HCT116 (cell line): ENCODE measurements around the gene HS6ST1. TPM values are rescaled to one million over a fixed set of nuclear protein-coding genes. Genes with fewer than 3 reads are reported as not detected.

Experiments
- ATAC-seq: fragments of 200-7000 bp; cut with Tn5 transposase; 2 replicates; pipeline ENCODE4 v1.9.1; 2020; ENCODE audit warnings: mild to moderate bottlenecking, moderate library complexity
- BruUV-seq: library from RNA; stranded (reverse); fragments of 400-500 nt; replicated peaks from 2 replicates; lab custom pipeline; 2021; lab: Mats Ljungman, UMichigan
- CTCF ChIA-PET: fragments of 300-600 bp; sonication (Branson Sonifier 250); formaldehyde crosslinking; loops from one replicate; lab custom pipeline; 2021; ENCODE audit warnings: antibody characterized with exemption; lab: Charles Lee
- POLR2A ChIA-PET: fragments of 300-600, 350-600 bp; sonication (Branson Sonifier 250); formaldehyde crosslinking; loops from one replicate; lab custom pipeline; 2021; ENCODE audit warnings: antibody characterized with exemption; lab: Charles Lee
- RAD21 ChIA-PET, 2 experiments: fragments of 300-600 bp; sonication (Branson Sonifier 250); formaldehyde crosslinking; loops; one replicate each; lab custom pipeline; 2023; ENCODE audit warnings: low total read pairs in 2 of 2; ENCODE audit not compliant: uncharacterized antibody in 2 of 2, unreplicated experiment in 2 of 2, low non-redundant PET in 1 of 2; lab: Charles Lee
- DNase-seq: peaks from one replicate; pipeline ENCODE4 v3.0.0-alpha.2; 2010; ENCODE audit warnings: low read depth, low spot score
- H2AFZ ChIP-seq: fragments of 200-600 bp; shearing (Covaris generic), sonication (generic); 2 replicates; pipeline ENCODE4 v1.6.1; 2017; ENCODE audit warnings: low read depth, mixed run types, mixed read lengths, antibody characterized with exemption, low read length; ENCODE audit not compliant: poor library complexity, severe bottlenecking
- H3K27ac ChIP-seq: 2 replicates; pipeline ENCODE4 v1.5.1; 2012; ENCODE audit warnings: low read depth, low read length
- H3K27me3 ChIP-seq: fragments of 200-600 bp; sonication (generic); 2 replicates; pipeline ENCODE4 v1.6.1; 2016; ENCODE audit warnings: mixed run types, low read length, mixed read lengths; ENCODE audit not compliant: insufficient read depth
- H3K36me3 ChIP-seq, 2 experiments: fragments of 200-500 bp in 1 of 2; fragments of 200-600 bp in 1 of 2; sonication (Bioruptor generic) in 1 of 2; sonication (generic) in 1 of 2; 2 replicates each; pipeline versions ENCODE4 v1.5.1 to v1.6.1; 2014 to 2016; ENCODE audit warnings: low read length in 2 of 2, inconsistent platforms in 1 of 2, mixed read lengths in 1 of 2, mixed run types in 1 of 2; ENCODE audit not compliant: insufficient read depth in 2 of 2, control insufficient read depth in 1 of 2
- H3K4me1 ChIP-seq, 2 experiments: fragments of 200-600 bp in 1 of 2; sonication (generic) in 1 of 2; 2 replicates each; pipeline versions ENCODE4 v1.5.1 to v1.6.1; 2012 to 2017; ENCODE audit warnings: low read length in 2 of 2, inconsistent platforms in 1 of 2, mild to moderate bottlenecking in 1 of 2, mixed read lengths in 1 of 2, mixed run types in 1 of 2, moderate library complexity in 1 of 2; ENCODE audit not compliant: insufficient read depth in 2 of 2, control insufficient read depth in 1 of 2
- H3K4me2 ChIP-seq: fragments of 200-600 bp; sonication (generic); 2 replicates; pipeline ENCODE4 v1.6.1; 2017; ENCODE audit warnings: mixed run types, low read length, mixed read lengths
- H3K4me3 ChIP-seq, 2 experiments: fragments of 200-600 bp in 1 of 2; sonication (generic) in 1 of 2; replicated peaks in 1 of 2; 2 replicates each; pipeline ENCODE4 v1.5.1; 2011 to 2016; ENCODE audit warnings: low read length in 2 of 2, control low read depth in 1 of 2, low read depth in 1 of 2, mild to moderate bottlenecking in 1 of 2, mixed read lengths in 1 of 2, mixed run types in 1 of 2
- H3K79me2 ChIP-seq: fragments of 200-600 bp; sonication (generic); 2 replicates; pipeline ENCODE4 v1.6.1; 2017; ENCODE audit warnings: mild to moderate bottlenecking, mixed run types, low read length, moderate library complexity, mixed read lengths; ENCODE audit not compliant: insufficient read depth
- H3K9ac ChIP-seq: fragments of 200-600 bp; sonication (generic); 2 replicates; pipeline ENCODE4 v1.6.1; 2016; ENCODE audit warnings: low read length, mixed read lengths
- H3K9me2 ChIP-seq: fragments of 200-600 bp; sonication (generic), shearing (Covaris generic); 2 replicates; pipeline ENCODE4 v1.6.1; 2017; ENCODE audit warnings: mixed run types, mild to moderate bottlenecking, moderate library complexity; ENCODE audit not compliant: insufficient read depth
- H3K9me3 ChIP-seq, 2 experiments: fragments of 200-500 bp in 1 of 2; fragments of 200-600 bp in 1 of 2; sonication (Bioruptor generic) in 1 of 2; sonication (generic) in 1 of 2; 2 replicates each; pipeline ENCODE4 v1.6.1; 2014 to 2017; ENCODE audit warnings: low read length in 2 of 2, mixed read lengths in 2 of 2, inconsistent platforms in 1 of 2, low read depth in 1 of 2, mild to moderate bottlenecking in 1 of 2, mixed run types in 1 of 2, moderate library complexity in 1 of 2; ENCODE audit not compliant: control insufficient read depth in 1 of 2, insufficient read depth in 1 of 2
- H4K20me1 ChIP-seq: fragments of 200-600 bp; sonication (generic), shearing (Covaris generic); 2 replicates; pipeline ENCODE4 v1.6.1; 2017; ENCODE audit warnings: mixed run types, mild to moderate bottlenecking, moderate library complexity; ENCODE audit not compliant: insufficient read depth
- ATF3 ChIP-seq: IDR thresholded peaks from 2 replicates; pipeline ENCODE4 v1.6.1; 2012
- CEBPB ChIP-seq: IDR thresholded peaks from 2 replicates; pipeline ENCODE4 v1.6.1; 2012; ENCODE audit warnings: low read depth
- CTCF ChIP-seq, 3 experiments: fragments of 200-600 bp in 1 of 3; sonication (generic) in 1 of 3; IDR thresholded peaks in 2 of 3; conservative IDR thresholded peaks in 1 of 3; 2 replicates each; pipeline ENCODE4 v1.5.1; 2012 to 2017; ENCODE audit warnings: low read depth in 2 of 3, low read length in 2 of 3, antibody characterized with exemption in 1 of 3, borderline replicate concordance in 1 of 3, control low read depth in 1 of 3, mild to moderate bottlenecking in 1 of 3, mixed read lengths in 1 of 3, mixed run types in 1 of 3, moderate library complexity in 1 of 3; ENCODE audit not compliant: insufficient read depth in 1 of 3
- EZH2phosphoT487 ChIP-seq: fragments of 200-600 bp; IDR thresholded peaks from 2 replicates; pipeline ENCODE4 v1.6.1; 2018; ENCODE audit warnings: antibody characterized with exemption, borderline replicate concordance
- FOSL1 ChIP-seq: IDR thresholded peaks from 2 replicates; pipeline ENCODE4 v1.6.1; 2012; ENCODE audit warnings: low read depth
- MAX ChIP-seq: IDR thresholded peaks from 2 replicates; pipeline ENCODE4 v1.6.1; 2012
- POLR2A ChIP-seq: IDR thresholded peaks from 2 replicates; pipeline ENCODE4 v1.7.0; 2011; ENCODE audit warnings: borderline replicate concordance; ENCODE audit not compliant: insufficient read depth, insufficient read length; ENCODE audit errors: extremely low read depth
- REST ChIP-seq: IDR thresholded peaks from 2 replicates; pipeline ENCODE4 v1.6.1; 2012; ENCODE audit warnings: low read depth
- SIN3A ChIP-seq: IDR thresholded peaks from 2 replicates; pipeline ENCODE4 v1.6.1; 2012; ENCODE audit warnings: low read depth
- SP1 ChIP-seq: IDR thresholded peaks from 2 replicates; pipeline ENCODE4 v1.6.1; 2012; ENCODE audit warnings: low read depth
- SRF ChIP-seq: IDR thresholded peaks from 2 replicates; pipeline ENCODE4 v1.6.1; 2012; ENCODE audit warnings: low read depth
- TCF7L2 ChIP-seq: IDR thresholded peaks from 2 replicates; pipeline ENCODE4 v1.7.0; 2011; ENCODE audit warnings: borderline replicate concordance, inconsistent platforms; ENCODE audit not compliant: insufficient read depth, insufficient read length; ENCODE audit errors: extremely low read depth
- ZBTB33 ChIP-seq: IDR thresholded peaks from 2 replicates; pipeline ENCODE4 v1.6.1; 2011; ENCODE audit warnings: mild to moderate bottlenecking, low read length, moderate library complexity; ENCODE audit not compliant: insufficient replicate concordance; ENCODE audit errors: extremely low read depth
- ZFX ChIP-seq: fragments of 450-650 bp; IDR thresholded peaks from 2 replicates; pipeline ENCODE4 v1.6.1; 2017
- ZNF274 ChIP-seq: fragments of 200-500 bp; sonication (Bioruptor generic); IDR thresholded peaks from 2 replicates; pipeline ENCODE4 v1.6.1; 2014; ENCODE audit warnings: mild to moderate bottlenecking, low read depth, low read length, inconsistent platforms
- intact Hi-C: fragments of 100-400 bp; cut with micrococcal nuclease; formaldehyde crosslinking; loops from 2 replicates; pipeline ENCODE4 v1.10.0; 2022
- total RNA-seq: library from RNA; stranded (reverse); gene quantifications from one replicate; pipeline ENCODE4 v1.2.1, GENCODE V29; 2021; ENCODE audit not compliant: unreplicated experiment

HS6ST1 gene
- total RNA-seq, 1 experiment from 2014 or later, result 35.0 TPM

GRCh38 chr2:128324897-128325410, 6.3 kb upstream of the HS6ST1 start:
- H3K36me3 ChIP-seq, result no peaks in the 10 kb centered on the region
- intact Hi-C loops, result loop anchor here (5.0 kb wide), 1 partner anchor 1597 kb away; no protein-coding TSS in a partner anchor
- CTCF ChIA-PET, result no interaction called here
- POLR2A ChIA-PET, result interaction anchor here (0.7 kb wide), 1 partner anchor 8 kb away, joined by 3 read pairs; no protein-coding TSS in a partner anchor
- no peaks in the 10 kb centered on the region for H3K27me3 ChIP-seq
- DNase-seq (no peak), ATAC-seq (no peak)
- no peaks in the 10 kb centered on the region for H4K20me1 ChIP-seq
- no peak overlapping the region for H3K4me3 ChIP-seq
- H3K9ac ChIP-seq, result no peak overlapping the region
- BruUV-seq, result no TSS peak
- no peak overlapping the region for H2AFZ ChIP-seq
- H3K9me2 ChIP-seq, result no peaks in the 10 kb centered on the region
- H3K79me2 ChIP-seq, result no peaks in the 10 kb centered on the region
- no peak overlapping the region for H3K27ac ChIP-seq
- H3K9me3 ChIP-seq, result no peaks in the 10 kb centered on the region
- RAD21 ChIA-PET, result no interaction called here
- H3K4me2 ChIP-seq, result no peak overlapping the region
- peaks cover 0 to 11% of the 10 kb centered on the region in 2 experiments; a peak in 3 of 4 replicates for H3K4me1 ChIP-seq
- TF ChIP-seq TCF7L2 (no peak), FOSL1 (no peak), ZNF274 (no peak), SIN3A (no peak), ZBTB33 (no peak), SRF (no peak), POLR2A (no peak), SP1 (no peak), CTCF (IDR thresholded peaks at IDR 0.05 in 2 of 3, conservative IDR thresholded peaks at IDR 0.05 in 1 of 3; ENCODE audit: borderline replicate concordance in 1 of 3, insufficient read depth in 1 of 3, low read depth in 2 of 3, low read length in 2 of 3) (no peak), CEBPB (no peak), REST (no peak), ATF3 (no peak), ZFX (no peak), MAX (no peak), EZH2phosphoT487 (no peak)
- TF ChIP-seq, all 23 proteins: peak for 0
